ENCODE data around the gene B4GALT2. TPM values are rescaled to one million over a fixed set of nuclear protein-coding genes. Genes with fewer than 3 reads are reported as not detected.
A peak's percentile ranks its signal among the peaks of the same experiment; 100 is the strongest.

Gene B4GALT2
- total RNA-seq, 1 experiment from 2014 or later = 71.8 TPM

- DNase-seq (ENCODE audit: low spot score) = no peak
These were observed 5.8 kb downstream of the B4GALT2 start for GRCh38 chr1:43984855-43985254.

- DNase-seq (ENCODE audit: low spot score) = no peak
These were observed 7.1 kb downstream of the B4GALT2 start for GRCh38 chr1:43985984-43986595.

- no peak for DNase-seq (ENCODE audit: low spot score)
These were observed 7.7 kb downstream of the B4GALT2 start for GRCh38 chr1:43986712-43987111.

- no peak for DNase-seq (ENCODE audit: low spot score)
These were observed 8.3 kb downstream of the B4GALT2 start for GRCh38 chr1:43987159-43987902.

- no peak for DNase-seq (ENCODE audit: low spot score)
These were observed 11.5 kb downstream of the B4GALT2 start for GRCh38 chr1:43990271-43991199.

GRCh38 chr1:43991200-43991475, 12.1 kb downstream of the B4GALT2 start:
- no peak for DNase-seq (ENCODE audit: low spot score)

- DNase-seq (ENCODE audit: low spot score) = peak; percentile 82
These were observed 12.6 kb downstream of the B4GALT2 start, which contains the start of gene CCDC24 for GRCh38 chr1:43991476-43992231. TSS of gene CCDC24 (plus strand) at chr1:43991599. CDS start at chr1:43991879, 280 bp downstream.

GRCh38 chr1:43992232-43992995, 13.4 kb downstream of the B4GALT2 start:
- no peak for DNase-seq (ENCODE audit: low spot score)

- DNase-seq (ENCODE audit: low spot score) = no peak
These were observed 14.3 kb downstream of the B4GALT2 start for GRCh38 chr1:43993206-43993914.

GRCh38 chr1:43994071-43994470, 15.1 kb downstream of the B4GALT2 start:
- DNase-seq (ENCODE audit: low spot score) = no peak

- DNase-seq (ENCODE audit: low spot score) = no peak
These were observed 16.1 kb downstream of the B4GALT2 start for GRCh38 chr1:43994794-43995790.

- DNase-seq (ENCODE audit: low spot score) = no peak
These were observed 17.1 kb downstream of the B4GALT2 start for GRCh38 chr1:43995984-43996732.

GRCh38 chr1:43996733-43997115, 17.7 kb downstream of the B4GALT2 start:
- no peak for DNase-seq (ENCODE audit: low spot score)

- no peak for DNase-seq (ENCODE audit: low spot score)
These were observed 18.4 kb downstream of the B4GALT2 start for GRCh38 chr1:43997295-43997999.

- DNase-seq (ENCODE audit: low spot score) = no peak
These were observed 19.0 kb downstream of the B4GALT2 start for GRCh38 chr1:43998000-43998378.

- no peak for DNase-seq (ENCODE audit: low spot score)
These were observed 20.4 kb downstream of the B4GALT2 start for GRCh38 chr1:43999455-43999854.

- DNase-seq (ENCODE audit: low spot score) = no peak
These were observed 21.2 kb downstream of the B4GALT2 start for GRCh38 chr1:44000122-44000665.

All from A172 (cell line).